ENCODE results near the gene EID3. TPM values are rescaled to one million over a fixed set of nuclear protein-coding genes. Genes with fewer than 3 reads are reported as not detected.

Gene EID3
- total RNA-seq, 3 donors from 2014 or later = 6.7 to 13.3 (median 12.1) TPM

DNA sequence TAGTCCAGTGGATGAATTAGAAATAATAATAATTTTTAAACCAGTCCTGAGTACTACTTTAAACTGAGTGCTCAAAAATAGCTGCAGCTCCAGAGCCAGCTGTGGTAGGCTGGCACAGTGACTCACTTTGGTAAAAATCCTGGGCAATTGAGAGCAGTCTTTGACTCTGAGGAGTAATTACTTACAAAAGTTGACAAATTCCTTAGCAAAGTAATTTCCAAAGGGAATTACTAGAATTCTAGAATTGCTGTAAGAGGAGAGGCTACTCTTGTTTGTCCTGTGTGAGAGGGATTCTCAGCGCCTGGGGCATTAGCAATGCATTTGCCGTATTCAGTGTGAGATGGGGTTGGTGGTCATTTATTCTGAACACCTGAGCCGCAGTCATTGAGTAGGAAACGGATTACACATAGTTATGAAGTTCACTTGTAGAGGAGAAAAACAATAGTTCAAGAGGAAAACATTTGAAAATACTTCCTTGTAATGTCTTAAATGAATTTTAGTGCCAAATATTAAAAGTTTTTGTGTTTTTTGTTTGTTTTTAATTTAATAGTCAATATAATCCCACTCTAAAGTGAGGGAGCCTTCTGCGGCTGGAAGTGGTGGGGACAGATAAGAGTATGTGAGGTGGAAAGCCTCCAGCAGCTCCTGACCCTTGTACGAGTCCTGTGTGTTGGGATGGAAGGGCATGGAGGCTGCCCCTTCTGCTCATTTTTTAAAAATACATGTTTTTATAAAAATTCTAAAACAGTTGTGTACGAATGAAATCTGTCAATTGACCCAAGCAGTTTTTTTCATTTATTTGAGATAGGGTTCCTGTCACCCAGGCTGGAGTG lies 41.9 kb downstream of the EID3 start:
- no peak overlapping the region for H3K4me3 ChIP-seq
- TF ChIP-seq CTCF (IDR thresholded peaks at IDR 0.05) (no peak), POLR2AphosphoS5 (IDR thresholded peaks at IDR 0.05) (no peak), POLR2A (IDR thresholded peaks at IDR 0.05) (no peak)
- no peak overlapping the region for H3K27ac ChIP-seq
- H3K27me3 ChIP-seq = no peaks in the 10 kb centered on the region
- intact Hi-C loops (cut with DNase I; ENCODE audit: low total_unique reads) = no loop called here
- H3K4me1 ChIP-seq = no peaks in the 10 kb centered on the region
- no peaks in the 10 kb centered on the region for H3K36me3 ChIP-seq
- no peak for DNase-seq (ENCODE audit: low spot score in 2 of 2)
- no peaks in the 10 kb centered on the region for H3K9me3 ChIP-seq

GRCh38 chr12:104347374-104348075 lies 44.0 kb downstream of the EID3 start:
- Histone ChIP-seq H3K27me3 (no peaks in the 10 kb centered on the region), H3K9me3 (no peaks in the 10 kb centered on the region), H3K27ac (no peak overlapping the region), H3K36me3 (no peaks in the 10 kb centered on the region), H3K4me1 (no peaks in the 10 kb centered on the region), H3K4me3 (no peak overlapping the region)
- no peak for DNase-seq (ENCODE audit: low spot score in 2 of 2)
- intact Hi-C loops (cut with DNase I; ENCODE audit: low total_unique reads) = no loop called here
- TF ChIP-seq POLR2A (IDR thresholded peaks at IDR 0.05) = no peak
- TF ChIP-seq POLR2AphosphoS5 (IDR thresholded peaks at IDR 0.05) = no peak
- no peak for TF ChIP-seq CTCF (IDR thresholded peaks at IDR 0.05)

- no peak for TF ChIP-seq POLR2AphosphoS5 (IDR thresholded peaks at IDR 0.05)
- TF ChIP-seq POLR2A (IDR thresholded peaks at IDR 0.05) = no peak
- Histone ChIP-seq H3K4me1 (no peaks in the 10 kb centered on the region), H3K36me3 (no peaks in the 10 kb centered on the region), H3K27me3 (no peaks in the 10 kb centered on the region), H3K27ac (no peak overlapping the region), H3K9me3 (no peaks in the 10 kb centered on the region), H3K4me3 (no peak overlapping the region)
- intact Hi-C loops (cut with DNase I; ENCODE audit: low total_unique reads) = no loop called here
- DNase-seq (ENCODE audit: low spot score in 2 of 2) = no peak
Observed at GRCh38 chr12:104348283-104348993, 44.9 kb downstream of the EID3 start.

- Histone ChIP-seq H3K9me3 (no peaks in the 10 kb centered on the region), H3K27ac (no peak overlapping the region), H3K4me3 (no peak overlapping the region), H3K36me3 (no peaks in the 10 kb centered on the region), H3K4me1 (no peaks in the 10 kb centered on the region), H3K27me3 (no peaks in the 10 kb centered on the region)
- DNase-seq (ENCODE audit: low spot score in 2 of 2) = no peak
- intact Hi-C loops (cut with DNase I; ENCODE audit: low total_unique reads) = no loop called here
- TF ChIP-seq POLR2AphosphoS5 (IDR thresholded peaks at IDR 0.05) (no peak), POLR2A (IDR thresholded peaks at IDR 0.05) (no peak), CTCF (IDR thresholded peaks at IDR 0.05) (no peak)
Observed at GRCh38 chr12:104348994-104349494, 45.5 kb downstream of the EID3 start.

- TF ChIP-seq CTCF (IDR thresholded peaks at IDR 0.05) (no peak), POLR2AphosphoS5 (IDR thresholded peaks at IDR 0.05) (no peak), POLR2A (IDR thresholded peaks at IDR 0.05) (no peak)
- intact Hi-C loops (cut with DNase I; ENCODE audit: low total_unique reads) = no loop called here
- H3K36me3 ChIP-seq = no peaks in the 10 kb centered on the region
- H3K4me1 ChIP-seq = no peaks in the 10 kb centered on the region
- H3K9me3 ChIP-seq = no peaks in the 10 kb centered on the region
- DNase-seq (ENCODE audit: low spot score in 2 of 2) = no peak
- no peak overlapping the region for H3K4me3 ChIP-seq
- H3K27ac ChIP-seq = no peak overlapping the region
- H3K27me3 ChIP-seq = no peaks in the 10 kb centered on the region
Observed at GRCh38 chr12:104350211-104351056, 46.9 kb downstream of the EID3 start.
